Measurements from ENCODE around the gene PRR33. TPM values are rescaled to one million over a fixed set of nuclear protein-coding genes. Genes with fewer than 3 reads are reported as not detected.

PRR33 gene
- total RNA-seq, 1 experiment from 2014 or later: not detected

GRCh38 chr11:1852877-1853276 is 38.8 kb downstream of the PRR33 start, which contains the start of gene LSP1:
LSP1 (plus strand) TSS chr11:1853084; CDS start chr11:1853145, 61 bp downstream.
- Histone ChIP-seq H3K36me3 (ENCODE audit: control insufficient read depth, insufficient read depth, low read length) (no peaks in the 10 kb centered on the region), H3K27me3 (ENCODE audit: control insufficient read depth, insufficient read depth, low read length) (no peaks in the 10 kb centered on the region), H3K4me1 (ENCODE audit: control insufficient read depth, insufficient read depth, low read length) (no peaks in the 10 kb centered on the region), H3K9me3 (ENCODE audit: control insufficient read depth, insufficient read depth, low read depth, low read length) (no peaks in the 10 kb centered on the region), H3K27ac (ENCODE audit: low read length) (no peak within 1 kb of the TSS), H3K4me3 (ENCODE audit: low read depth in 2 of 2, low read length in 2 of 2) (no peak within 1 kb of the TSS)
- intact Hi-C loops (cut with micrococcal nuclease; ENCODE audit: unreplicated experiment): no loop called here
- no peak for DNase-seq (ENCODE audit: low read depth, low spot score)
- POLR2A ChIA-PET: no interaction called here
- TF ChIP-seq CTCF (IDR thresholded peaks at IDR 0.05): no peak
- no peak for TF ChIP-seq SIN3A (IDR thresholded peaks at IDR 0.05; ENCODE audit: borderline replicate concordance, insufficient read depth, low read depth, low read length)
- no peak for TF ChIP-seq POLR2AphosphoS5 (IDR thresholded peaks at IDR 0.05; ENCODE audit: low read depth, low read length)
- no peak for TF ChIP-seq REST (IDR thresholded peaks at IDR 0.05; ENCODE audit: insufficient read depth in 1 of 2, low read depth in 2 of 2, low read length in 1 of 2)
- TF ChIP-seq TCF7L2 (IDR thresholded peaks at IDR 0.05; ENCODE audit: low read depth, low read length): no peak
- CTCF ChIA-PET: interaction anchor here (0.7 kb wide), 1 partner anchor 23 kb away, joined by 3 read pairs; no protein-coding TSS in a partner anchor
- no peak for ATAC-seq
- no TSS peak for BruUV-seq (replicated peaks)
- in situ Hi-C loops (cut with HindIII; ENCODE audit: low pct_unique_long_range_greater_than_20kb, low sequenced_read_pairs): no loop called here

GRCh38 chr11:1852271-1852876 is 39.3 kb downstream of the PRR33 start:
- Histone ChIP-seq H3K4me1 (ENCODE audit: control insufficient read depth, insufficient read depth, low read length) (no peaks in the 10 kb centered on the region), H3K36me3 (ENCODE audit: control insufficient read depth, insufficient read depth, low read length) (no peaks in the 10 kb centered on the region), H3K27ac (ENCODE audit: low read length) (no peak overlapping the region), H3K9me3 (ENCODE audit: control insufficient read depth, insufficient read depth, low read depth, low read length) (no peaks in the 10 kb centered on the region), H3K4me3 (ENCODE audit: low read depth in 2 of 2, low read length in 2 of 2) (no peak overlapping the region), H3K27me3 (ENCODE audit: control insufficient read depth, insufficient read depth, low read length) (no peaks in the 10 kb centered on the region)
- in situ Hi-C loops (cut with HindIII; ENCODE audit: low pct_unique_long_range_greater_than_20kb, low sequenced_read_pairs): no loop called here
- ATAC-seq (no peak), DNase-seq (ENCODE audit: low read depth, low spot score) (no peak)
- ChIA-PET CTCF (interaction anchor here (0.5 to 0.7 kb wide), 3 partner anchors 9 to 23 kb away, joined by 3 read pairs; no protein-coding TSS in a partner anchor), POLR2A (no interaction called here)
- no TSS peak for BruUV-seq (replicated peaks)
- TF ChIP-seq SIN3A (IDR thresholded peaks at IDR 0.05; ENCODE audit: borderline replicate concordance, insufficient read depth, low read depth, low read length) (no peak), TCF7L2 (IDR thresholded peaks at IDR 0.05; ENCODE audit: low read depth, low read length) (no peak), CTCF (IDR thresholded peaks at IDR 0.05) (no peak), REST (IDR thresholded peaks at IDR 0.05; ENCODE audit: insufficient read depth in 1 of 2, low read depth in 2 of 2, low read length in 1 of 2) (no peak), POLR2AphosphoS5 (IDR thresholded peaks at IDR 0.05; ENCODE audit: low read depth, low read length) (no peak)
- intact Hi-C loops (cut with micrococcal nuclease; ENCODE audit: unreplicated experiment): no loop called here

Measured in Panc1 (cell line).